Esophagus squamous epithelium (tissue), 5 donors: Measurements from ENCODE around the gene ZRANB2. TPM values are rescaled to one million over a fixed set of nuclear protein-coding genes. Genes with fewer than 3 reads are reported as not detected.
A peak's percentile ranks its signal among the peaks of the same experiment; 100 is the strongest.

Experiments
- DNase-seq: peaks from one replicate; lab custom pipeline; 2025; lab: John Stamatoyannopoulos, UW
- H3K27ac ChIP-seq, 4 donors: fragments of 200-600 bp; sonication (generic); one replicate each; pipeline ENCODE4 v1.5.1; 2016 to 2019; ENCODE audit warnings: mild to moderate bottlenecking in 1 of 4
- H3K27me3 ChIP-seq, 4 donors: fragments of 200-600 bp; sonication (generic); 1 replicate in 3 of 4; 2 replicates in 1 of 4; pipeline versions ENCODE4 v1.5.1 to v1.6.0; 2017 to 2021; ENCODE audit warnings: antibody characterized with exemption in 1 of 4
- H3K36me3 ChIP-seq, 3 donors: fragments of 200-600 bp; sonication (generic); one replicate each; pipeline ENCODE4 v1.5.1; 2016 to 2019
- H3K4me1 ChIP-seq, 3 donors: fragments of 200-600 bp; sonication (generic); one replicate each; pipeline ENCODE4 v1.5.1; 2017 to 2019
- H3K4me3 ChIP-seq, 4 donors: fragments of 200-600 bp; sonication (generic); 1 replicate in 3 of 4; 2 replicates in 1 of 4; pipeline ENCODE4 v1.5.1; 2016 to 2019; ENCODE audit warnings: mild to moderate bottlenecking in 2 of 4, moderate library complexity in 1 of 4
- H3K9me3 ChIP-seq, 3 donors: fragments of 200-600 bp; sonication (generic); one replicate each; pipeline ENCODE4 v1.5.1; 2016 to 2019
- CTCF ChIP-seq, 6 experiments: fragments of 450-650 bp in 4 of 6; fragments of 200-600 bp in 2 of 6; sonication (generic) in 2 of 6; IDR thresholded peaks; one replicate each; pipeline ENCODE4 v1.5.1; 2016 to 2019; ENCODE audit warnings: antibody characterized with exemption in 6 of 6, mild to moderate bottlenecking in 4 of 6, moderate library complexity in 4 of 6
- POLR2A ChIP-seq, 4 donors: fragments of 450-650 bp; IDR thresholded peaks; one replicate each; pipeline ENCODE4 v1.6.1; 2017; ENCODE audit warnings: antibody characterized with exemption in 4 of 4, mild to moderate bottlenecking in 4 of 4, moderate library complexity in 3 of 4
- WGBS, 2 donors: methylation state at CpG; one replicate each; pipeline ENCODE4 v1.1.5; 2018; 5-methylcytosine and 5-hydroxymethylcytosine counted together
- intact Hi-C: fragments of 100-400 bp; cut with DNase I; formaldehyde crosslinking; loops from one replicate; pipeline ENCODE4 v1.15.0; 2022
- total RNA-seq, 4 donors: library from RNA; depleted of rRNA; stranded (reverse); fragments of >200 nt; gene quantifications; one replicate each; pipeline ENCODE4 v1.1.0, GENCODE V29; 2016
- donor health status: DM: yes; HTN: yes; CAD: no.

ZRANB2 gene
- total RNA-seq, 4 donors from 2014 or later, result 17.4 to 67.7 (median 36.8) TPM

- intact Hi-C loops, result no loop called here
- no peak for TF ChIP-seq CTCF (IDR thresholded peaks at IDR 0.05)
- Histone ChIP-seq H3K27ac (peak overlapping the region in 2 of 4 donors; percentile 32 to 62), H3K27me3 (no peaks in the 10 kb centered on the region), H3K4me3 (no peak overlapping the region), H3K4me1 (peaks cover 0 to 4% (median 0%) of the 10 kb centered on the region in 3 donors), H3K36me3 (no peaks in the 10 kb centered on the region), H3K9me3 (no peaks in the 10 kb centered on the region)
- no peak for DNase-seq
These were observed 49.4 kb downstream of the ZRANB2 start for GRCh38 chr1:71031426-71031825.

GRCh38 chr1:71030026-71030425 is 50.8 kb downstream of the ZRANB2 start:
- Histone ChIP-seq H3K27me3 (no peaks in the 10 kb centered on the region), H3K27ac (no peak overlapping the region), H3K36me3 (no peaks in the 10 kb centered on the region), H3K9me3 (no peaks in the 10 kb centered on the region), H3K4me1 (peaks cover 0 to 4% (median 0%) of the 10 kb centered on the region in 3 donors), H3K4me3 (no peak overlapping the region)
- TF ChIP-seq POLR2A (IDR thresholded peaks at IDR 0.05), result no peak
- no peak for TF ChIP-seq CTCF (IDR thresholded peaks at IDR 0.05)
- intact Hi-C loops, result no loop called here
- DNase-seq, result no peak
- 37 to 57% methylated on average over 1 of the region's 1 CpG for WGBS, 2 donors

GRCh38 chr1:71028981-71029380 is 51.9 kb downstream of the ZRANB2 start:
- no peak for DNase-seq
- no peak overlapping the region for H3K4me3 ChIP-seq
- peaks cover 0 to 4% (median 0%) of the 10 kb centered on the region in 3 donors for H3K4me1 ChIP-seq
- no peak for TF ChIP-seq CTCF (IDR thresholded peaks at IDR 0.05)
- no peak for TF ChIP-seq POLR2A (IDR thresholded peaks at IDR 0.05)
- no peaks in the 10 kb centered on the region for H3K27me3 ChIP-seq
- 63 to 76% methylated on average over 1 of the region's 1 CpG for WGBS, 2 donors
- no peaks in the 10 kb centered on the region for H3K36me3 ChIP-seq
- intact Hi-C loops, result no loop called here
- no peaks in the 10 kb centered on the region for H3K9me3 ChIP-seq
- no peak overlapping the region for H3K27ac ChIP-seq

- Histone ChIP-seq H3K27me3 (no peaks in the 10 kb centered on the region), H3K27ac (no peak overlapping the region), H3K4me3 (no peak overlapping the region), H3K4me1 (peaks cover 0 to 4% (median 0%) of the 10 kb centered on the region in 3 donors), H3K9me3 (no peaks in the 10 kb centered on the region), H3K36me3 (no peaks in the 10 kb centered on the region)
- intact Hi-C loops, result no loop called here
- no peak for TF ChIP-seq CTCF (IDR thresholded peaks at IDR 0.05)
- TF ChIP-seq POLR2A (IDR thresholded peaks at IDR 0.05), result no peak
- WGBS, 2 donors, result 79 to 83% methylated on average over 7 of the region's 7 CpGs
- no peak for DNase-seq
These were observed 52.8 kb downstream of the ZRANB2 start for GRCh38 chr1:71027991-71028390.

GRCh38 chr1:71026093-71026492 is 54.7 kb downstream of the ZRANB2 start:
- Histone ChIP-seq H3K4me1 (no peaks in the 10 kb centered on the region), H3K27me3 (no peaks in the 10 kb centered on the region), H3K27ac (no peak overlapping the region), H3K36me3 (no peaks in the 10 kb centered on the region), H3K9me3 (no peaks in the 10 kb centered on the region), H3K4me3 (no peak overlapping the region)
- 72 to 75% methylated on average over 4 of the region's 4 CpGs for WGBS, 2 donors
- no peak for DNase-seq
- TF ChIP-seq CTCF (IDR thresholded peaks at IDR 0.05) (no peak), POLR2A (IDR thresholded peaks at IDR 0.05) (no peak)
- intact Hi-C loops, result no loop called here
